ENCODE data around the gene PLA2G5. TPM values are rescaled to one million over a fixed set of nuclear protein-coding genes. Genes with fewer than 3 reads are reported as not detected.

PLA2G5 gene
- total RNA-seq, 1 donor from 2014 or later = not detected

DNA sequence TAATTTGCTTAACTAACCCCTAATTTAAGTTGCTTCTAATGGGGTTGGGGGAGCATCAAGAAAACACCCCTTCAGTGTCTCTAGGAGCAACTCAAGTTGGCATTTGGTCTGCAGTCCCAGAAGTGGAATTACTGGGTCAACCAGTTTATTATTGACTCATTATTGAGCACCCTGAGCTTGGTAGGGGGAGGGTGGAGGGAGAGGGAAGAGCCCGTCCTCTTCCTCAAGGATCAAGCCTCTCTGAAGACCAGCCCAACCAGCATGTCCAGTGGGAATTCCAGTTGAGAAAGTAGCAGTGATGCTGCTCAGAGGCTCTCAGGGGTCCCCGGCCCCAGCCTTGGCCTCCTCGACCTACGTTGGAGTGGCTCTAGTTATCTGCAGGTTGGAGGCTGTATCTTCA is 67.1 kb downstream of the PLA2G5 start:
- TF ChIP-seq CTCF (IDR thresholded peaks at IDR 0.05; ENCODE audit: unreplicated experiment) = no peak
- H3K36me3 Mint-ChIP-seq (ENCODE audit: insufficient read depth) = no peaks in the 10 kb centered on the region
- H3K27ac Mint-ChIP-seq = no peak overlapping the region
- H3K27me3 Mint-ChIP-seq = peaks cover 13% of the 10 kb centered on the region
- H3K4me1 Mint-ChIP-seq (ENCODE audit: low read depth) = peaks cover 6% of the 10 kb centered on the region
- H3K4me3 Mint-ChIP-seq (ENCODE audit: low read depth) = no peak overlapping the region
- DNase-seq (ENCODE audit: low spot score, unreplicated experiment) = no peak
- peaks cover 6% of the 10 kb centered on the region for H3K9me3 Mint-ChIP-seq (ENCODE audit: low read depth)

DNA sequence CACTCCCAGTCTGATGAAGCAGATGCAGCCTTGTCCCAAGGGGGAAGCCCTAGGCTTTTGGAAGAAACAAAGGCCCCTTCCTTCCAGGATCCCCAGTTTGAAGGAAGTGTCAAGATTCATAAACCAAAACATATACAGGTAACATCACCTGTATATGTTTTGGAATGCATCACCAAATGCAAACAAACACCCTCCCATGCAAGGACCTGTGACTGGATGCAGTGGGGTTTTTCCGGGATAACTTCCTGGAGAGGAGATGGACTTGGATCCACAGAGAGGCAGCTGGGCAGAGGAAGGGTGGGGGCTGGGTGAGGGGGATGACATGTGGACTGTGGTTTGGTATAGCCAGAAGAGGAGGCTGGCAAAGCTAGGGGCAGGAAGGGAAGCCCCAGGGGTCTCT is 67.6 kb downstream of the PLA2G5 start:
- no peaks in the 10 kb centered on the region for H3K36me3 Mint-ChIP-seq (ENCODE audit: insufficient read depth)
- peaks cover 16% of the 10 kb centered on the region for H3K27me3 Mint-ChIP-seq
- no peak overlapping the region for H3K27ac Mint-ChIP-seq
- H3K9me3 Mint-ChIP-seq (ENCODE audit: low read depth) = peaks cover 4% of the 10 kb centered on the region
- DNase-seq (ENCODE audit: low spot score, unreplicated experiment) = no peak
- no peak overlapping the region for H3K4me3 Mint-ChIP-seq (ENCODE audit: low read depth)
- no peak for TF ChIP-seq CTCF (IDR thresholded peaks at IDR 0.05; ENCODE audit: unreplicated experiment)
- H3K4me1 Mint-ChIP-seq (ENCODE audit: low read depth) = peaks cover 6% of the 10 kb centered on the region

GRCh38 chr1:20138346-20138745 is 68.4 kb downstream of the PLA2G5 start:
- Mint-ChIP-seq H3K36me3 (ENCODE audit: insufficient read depth) (no peaks in the 10 kb centered on the region), H3K27me3 (peaks cover 17% of the 10 kb centered on the region), H3K4me3 (ENCODE audit: low read depth) (no peak overlapping the region), H3K27ac (no peak overlapping the region), H3K9me3 (ENCODE audit: low read depth) (peaks cover 4% of the 10 kb centered on the region), H3K4me1 (ENCODE audit: low read depth) (peaks cover 6% of the 10 kb centered on the region)
- no peak for DNase-seq (ENCODE audit: low spot score, unreplicated experiment)
- no peak for TF ChIP-seq CTCF (IDR thresholded peaks at IDR 0.05; ENCODE audit: unreplicated experiment)

DNA sequence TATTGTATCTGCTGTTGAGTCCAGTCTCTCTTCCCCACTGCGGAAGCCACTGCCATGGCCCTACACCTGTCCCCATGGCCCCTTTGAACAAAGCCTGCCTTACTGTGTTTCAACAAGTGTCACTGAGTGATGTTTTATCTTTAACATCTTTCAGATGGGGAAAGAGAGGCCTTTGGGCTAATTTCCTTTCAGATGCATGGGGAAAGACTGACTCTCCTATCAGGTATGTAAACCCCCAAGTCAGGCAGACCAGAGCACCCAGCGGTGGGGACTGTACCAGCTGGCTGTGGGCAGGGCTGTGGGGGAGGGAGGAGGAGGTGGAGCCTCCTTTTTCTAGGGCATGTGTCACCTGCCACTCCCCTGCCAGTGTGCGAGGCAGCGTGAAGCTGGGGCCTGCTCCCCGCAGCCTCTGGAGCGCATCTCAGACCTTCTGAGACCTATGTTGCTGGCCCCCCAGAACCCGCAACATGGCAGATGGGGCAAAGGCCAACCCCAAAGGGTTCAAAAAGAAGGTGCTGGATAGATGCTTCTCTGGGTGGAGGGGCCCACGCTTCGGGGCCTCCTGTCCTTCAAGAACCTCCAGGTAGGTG is 69.1 kb downstream of the PLA2G5 start, which contains the start of gene PLA2G2F:
Gene PLA2G2F, plus strand, starts transcription at position 363 of the 590 bp plus-strand sequence. Its CDS starts 105 bp downstream, at position 468.
- Mint-ChIP-seq H3K36me3 (ENCODE audit: insufficient read depth) (no peaks in the 10 kb centered on the region), H3K4me3 (ENCODE audit: low read depth) (no peak within 1 kb of the TSS), H3K9me3 (ENCODE audit: low read depth) (peaks cover 4% of the 10 kb centered on the region), H3K4me1 (ENCODE audit: low read depth) (peaks cover 6% of the 10 kb centered on the region), H3K27me3 (peaks cover 17% of the 10 kb centered on the region), H3K27ac (no peak within 1 kb of the TSS)
- DNase-seq (ENCODE audit: low spot score, unreplicated experiment) = no peak
- no peak for TF ChIP-seq CTCF (IDR thresholded peaks at IDR 0.05; ENCODE audit: unreplicated experiment)

DNA sequence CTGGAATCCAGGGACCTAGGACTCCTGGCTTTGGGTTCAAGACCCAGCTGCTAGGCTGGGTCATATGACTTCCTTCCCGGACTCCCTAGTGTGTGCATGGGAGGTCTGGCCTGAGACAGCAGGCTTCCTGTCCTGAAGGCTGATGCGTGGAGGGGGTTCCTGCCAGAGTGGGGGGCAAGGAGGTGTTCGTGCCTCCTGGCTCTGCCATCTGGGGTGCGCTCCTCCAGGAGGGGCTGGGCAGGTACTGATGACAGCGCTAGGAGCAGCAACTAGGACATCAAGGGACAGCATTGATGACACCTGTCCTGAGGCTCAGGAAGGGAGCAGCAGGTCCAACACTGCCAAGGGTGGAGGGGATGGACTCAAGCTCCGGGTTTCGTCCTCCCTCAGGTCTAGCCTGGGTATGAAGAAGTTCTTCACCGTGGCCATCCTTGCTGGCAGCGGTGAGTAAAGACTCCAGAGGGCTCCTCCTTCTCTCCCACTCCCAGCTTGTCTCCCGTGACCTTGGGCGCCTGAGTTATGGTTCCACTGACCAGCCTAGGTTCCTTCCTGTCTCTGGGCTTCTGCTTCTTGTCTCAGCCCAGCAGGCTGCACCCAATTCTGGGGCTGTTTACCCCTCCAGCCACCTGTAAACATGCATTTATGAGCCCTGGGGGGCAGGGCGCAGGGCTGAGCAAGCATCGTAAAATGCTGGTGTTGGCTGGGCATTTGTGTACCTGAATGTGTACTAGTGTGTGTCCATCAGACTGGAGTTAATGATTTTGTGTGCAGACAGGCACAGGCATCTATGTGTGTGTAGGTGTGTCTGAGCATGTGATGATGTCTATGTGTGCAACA is 70.0 kb downstream of the PLA2G5 start:
- DNase-seq (ENCODE audit: low spot score, unreplicated experiment) = no peak
- no peak overlapping the region for H3K27ac Mint-ChIP-seq
- peaks cover 6% of the 10 kb centered on the region for H3K4me1 Mint-ChIP-seq (ENCODE audit: low read depth)
- H3K9me3 Mint-ChIP-seq (ENCODE audit: low read depth) = peaks cover 4% of the 10 kb centered on the region
- H3K27me3 Mint-ChIP-seq = peaks cover 17% of the 10 kb centered on the region
- no peak overlapping the region for H3K4me3 Mint-ChIP-seq (ENCODE audit: low read depth)
- TF ChIP-seq CTCF (IDR thresholded peaks at IDR 0.05; ENCODE audit: unreplicated experiment) = no peak
- H3K36me3 Mint-ChIP-seq (ENCODE audit: insufficient read depth) = no peaks in the 10 kb centered on the region

Data from progenitor cell of endocrine pancreas (in vitro differentiated cells).